ENCODE data around the gene PHKG1. TPM values are rescaled to one million over a fixed set of nuclear protein-coding genes. Genes with fewer than 3 reads are reported as not detected.
A peak's percentile ranks its signal among the peaks of the same experiment; 100 is the strongest.
"Not testable (repeated sequence)": the region's sequence is repeated elsewhere in the genome, so short reads cannot be mapped to it uniquely, and the experiment has no call there.

PHKG1 gene
- total RNA-seq, 1 experiment from 2014 or later: 1.1 TPM

- H3K4me2 ChIP-seq (ENCODE audit: low read length); H3K9ac ChIP-seq (ENCODE audit: low read length); DNase-seq (ENCODE audit: low read depth, low spot score); ATAC-seq; RAD21 ChIA-PET (ENCODE audit: low non-redundant PET in 1 of 2, low total read pairs in 2 of 2, uncharacterized antibody in 2 of 2, unreplicated experiment in 2 of 2); H3K9me3 ChIP-seq (ENCODE audit: control insufficient read depth in 1 of 2, insufficient read depth in 1 of 2, low read depth in 1 of 2, low read length in 2 of 2); H3K27ac ChIP-seq (ENCODE audit: low read depth, low read length); H4K20me1 ChIP-seq (ENCODE audit: insufficient read depth); intact Hi-C loops (cut with micrococcal nuclease); H2AFZ ChIP-seq (ENCODE audit: low read depth, low read length, poor library complexity, severe bottlenecking); BruUV-seq (replicated peaks); H3K4me3 ChIP-seq (replicated peaks in 1 of 2; ENCODE audit: low read depth in 1 of 2, low read length in 2 of 2); H3K9me2 ChIP-seq (ENCODE audit: insufficient read depth); H3K27me3 ChIP-seq (ENCODE audit: insufficient read depth, low read length): not testable (repeated sequence)
- peaks cover 41% of the 10 kb centered on the region for H3K79me2 ChIP-seq (ENCODE audit: insufficient read depth, low read length)
- peaks cover 22 to 33% of the 10 kb centered on the region in 2 experiments for H3K4me1 ChIP-seq (ENCODE audit: control insufficient read depth in 1 of 2, insufficient read depth in 2 of 2, low read length in 2 of 2)
- H3K36me3 ChIP-seq (ENCODE audit: control insufficient read depth in 1 of 2, insufficient read depth in 2 of 2, low read length in 2 of 2): peaks cover 13 to 31% of the 10 kb centered on the region in 2 experiments
- POLR2A ChIA-PET: interaction anchor here (6.5 kb wide), 1 partner anchor 15 kb away, joined by 64 read pairs; the partner anchor contains the start of genes CCT6A and PSPH
- CTCF ChIA-PET: interaction anchor here (1.3 kb wide), 1 partner anchor 425 kb away, joined by 5 read pairs; no protein-coding TSS in a partner anchor
Observed at GRCh38 chr7:56066376-56066775, 26.4 kb downstream of the PHKG1 start.

GRCh38 chr7:56063882-56064625 lies 28.7 kb downstream of the PHKG1 start, which contains the start of gene SUMF2:
SUMF2 (plus strand) TSS chr7:56064286; CDS start chr7:56064312, 26 bp downstream.
- ATAC-seq: peak; percentile 86
- peaks cover 64% of the 10 kb centered on the region for H3K79me2 ChIP-seq (ENCODE audit: insufficient read depth, low read length)
- H3K9ac ChIP-seq (ENCODE audit: low read length): peak within 1 kb of the TSS; percentile 95
- peak; percentile 78 for DNase-seq (ENCODE audit: low read depth, low spot score)
- ChIA-PET CTCF (interaction anchor here (0.8 to 1.4 kb wide), 2 partner anchors 13 to 423 kb away, joined by 3 to 7 read pairs; partner anchors contain the start of genes CCT6A and PSPH), RAD21 (ENCODE audit: low non-redundant PET in 1 of 2, low total read pairs in 2 of 2, uncharacterized antibody in 2 of 2, unreplicated experiment in 2 of 2) (no interaction called here), POLR2A (interaction anchor here (0.6 to 6.5 kb wide), 5 partner anchors 10 to 54 kb away, joined by 3 to 64 read pairs (median 4); partner anchors contain the start of genes CCT6A and PSPH)
- H3K9me3 ChIP-seq (ENCODE audit: control insufficient read depth in 1 of 2, insufficient read depth in 1 of 2, low read depth in 1 of 2, low read length in 2 of 2): no peaks in the 10 kb centered on the region
- H3K4me1 ChIP-seq (ENCODE audit: control insufficient read depth in 1 of 2, insufficient read depth in 2 of 2, low read length in 2 of 2): peaks cover 32 to 56% of the 10 kb centered on the region in 2 experiments
- H2AFZ ChIP-seq (ENCODE audit: low read depth, low read length, poor library complexity, severe bottlenecking): no peak within 1 kb of the TSS
- peaks cover 15% of the 10 kb centered on the region for H4K20me1 ChIP-seq (ENCODE audit: insufficient read depth)
- intact Hi-C loops (cut with micrococcal nuclease): no loop called here
- H3K27ac ChIP-seq (ENCODE audit: low read depth, low read length): peak within 1 kb of the TSS; percentile 98
- no peaks in the 10 kb centered on the region for H3K9me2 ChIP-seq (ENCODE audit: insufficient read depth)
- no peaks in the 10 kb centered on the region for H3K27me3 ChIP-seq (ENCODE audit: insufficient read depth, low read length)
- H3K36me3 ChIP-seq (ENCODE audit: control insufficient read depth in 1 of 2, insufficient read depth in 2 of 2, low read length in 2 of 2): peaks cover 16 to 52% of the 10 kb centered on the region in 2 experiments
- H3K4me3 ChIP-seq (replicated peaks in 1 of 2; ENCODE audit: low read depth in 1 of 2, low read length in 2 of 2): peak within 1 kb of the TSS; percentile 88 to 94
- no TSS peak for BruUV-seq (replicated peaks)
- peak within 1 kb of the TSS; percentile 85 for H3K4me2 ChIP-seq (ENCODE audit: low read length)
- TF ChIP-seq SRF (IDR thresholded peaks at IDR 0.05; ENCODE audit: low read depth): no peak
- TF ChIP-seq EZH2phosphoT487 (IDR thresholded peaks at IDR 0.05; ENCODE audit: borderline replicate concordance): no peak
- no peak; the same call in 1 of the 2 replicates for TF ChIP-seq RAD21 (IDR thresholded peaks at IDR 0.05; ENCODE audit: low read depth)
- peak; percentile 91 for TF ChIP-seq POLR2AphosphoS5 (IDR thresholded peaks at IDR 0.05; ENCODE audit: low read depth, low read length)
- TF ChIP-seq REST (IDR thresholded peaks at IDR 0.05; ENCODE audit: low read depth): no peak
- TF ChIP-seq ELF1 (IDR thresholded peaks at IDR 0.05; ENCODE audit: borderline replicate concordance, low read depth): no peak
- TF ChIP-seq EZH2 (IDR thresholded peaks at IDR 0.05): no peak
- TF ChIP-seq ZNF274 (IDR thresholded peaks at IDR 0.05; ENCODE audit: low read depth, low read length): no peak
- TF ChIP-seq FOSL1 (IDR thresholded peaks at IDR 0.05; ENCODE audit: low read depth): no peak
- TF ChIP-seq ZFX (IDR thresholded peaks at IDR 0.05): peak; percentile 66
- TF ChIP-seq POLR2A (IDR thresholded peaks at IDR 0.05; ENCODE audit: borderline replicate concordance, extremely low read depth, insufficient read depth, insufficient read length): peak; percentile 82
- peak; percentile 64 for TF ChIP-seq CEBPB (IDR thresholded peaks at IDR 0.05; ENCODE audit: low read depth)
- no peak for TF ChIP-seq CTCF (IDR thresholded peaks at IDR 0.05 in 2 of 3, conservative IDR thresholded peaks at IDR 0.05 in 1 of 3; ENCODE audit: borderline replicate concordance in 1 of 3, insufficient read depth in 1 of 3, low read depth in 2 of 3, low read length in 2 of 3)
- peak; percentile 38 for TF ChIP-seq TCF7L2 (IDR thresholded peaks at IDR 0.05; ENCODE audit: borderline replicate concordance, extremely low read depth, insufficient read depth, insufficient read length)

Measured in HCT116 (cell line).